ENCODE results near the gene OR56A5.

GRCh38 chr11:5922749-5923426 is 45.4 kb downstream of the OR56A5 start:
- TF ChIP-seq CTCF (IDR thresholded peaks at IDR 0.05) = no peak
- no peak for TF ChIP-seq EZH2 (IDR thresholded peaks at IDR 0.05; ENCODE audit: borderline replicate concordance, insufficient read depth, low read depth, low read length, poor library complexity, severe bottlenecking)

Data from B cell (primary cell).